ENCODE results near the gene TTC7B. TPM values are rescaled to one million over a fixed set of nuclear protein-coding genes. Genes with fewer than 3 reads are reported as not detected.

TTC7B gene
- total RNA-seq, 4 donors from 2014 or later: 31.0 to 49.7 (median 45.1) TPM

DNA sequence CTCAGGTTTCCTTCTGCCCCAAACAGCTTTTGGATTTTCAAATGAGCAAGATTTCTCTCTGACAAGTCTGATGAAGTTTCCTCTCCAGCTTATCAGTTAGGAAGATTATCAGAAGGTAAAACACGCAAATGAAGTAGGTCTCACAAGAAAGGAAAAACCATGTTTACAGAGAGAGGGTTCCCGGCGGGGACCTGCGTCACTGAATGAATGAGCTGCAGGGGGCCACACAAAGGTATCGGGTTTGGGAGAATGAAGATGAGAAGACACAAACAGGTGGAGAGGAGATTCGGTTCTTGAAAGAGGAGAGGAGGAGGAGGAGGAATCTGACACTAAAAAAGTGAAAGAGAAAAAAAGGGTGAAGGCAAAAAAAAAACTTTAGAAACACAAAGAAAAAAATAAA, 210.8 kb downstream of the TTC7B start:
- TF ChIP-seq, protein P1, sequence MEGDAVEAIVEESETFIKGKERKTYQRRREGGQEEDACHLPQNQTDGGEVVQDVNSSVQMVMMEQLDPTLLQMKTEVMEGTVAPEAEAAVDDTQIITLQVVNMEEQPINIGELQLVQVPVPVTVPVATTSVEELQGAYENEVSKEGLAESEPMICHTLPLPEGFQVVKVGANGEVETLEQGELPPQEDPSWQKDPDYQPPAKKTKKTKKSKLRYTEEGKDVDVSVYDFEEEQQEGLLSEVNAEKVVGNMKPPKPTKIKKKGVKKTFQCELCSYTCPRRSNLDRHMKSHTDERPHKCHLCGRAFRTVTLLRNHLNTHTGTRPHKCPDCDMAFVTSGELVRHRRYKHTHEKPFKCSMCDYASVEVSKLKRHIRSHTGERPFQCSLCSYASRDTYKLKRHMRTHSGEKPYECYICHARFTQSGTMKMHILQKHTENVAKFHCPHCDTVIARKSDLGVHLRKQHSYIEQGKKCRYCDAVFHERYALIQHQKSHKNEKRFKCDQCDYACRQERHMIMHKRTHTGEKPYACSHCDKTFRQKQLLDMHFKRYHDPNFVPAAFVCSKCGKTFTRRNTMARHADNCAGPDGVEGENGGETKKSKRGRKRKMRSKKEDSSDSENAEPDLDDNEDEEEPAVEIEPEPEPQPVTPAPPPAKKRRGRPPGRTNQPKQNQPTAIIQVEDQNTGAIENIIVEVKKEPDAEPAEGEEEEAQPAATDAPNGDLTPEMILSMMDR (IDR thresholded peaks at IDR 0.05; ENCODE audit: low read depth): no peak

DNA sequence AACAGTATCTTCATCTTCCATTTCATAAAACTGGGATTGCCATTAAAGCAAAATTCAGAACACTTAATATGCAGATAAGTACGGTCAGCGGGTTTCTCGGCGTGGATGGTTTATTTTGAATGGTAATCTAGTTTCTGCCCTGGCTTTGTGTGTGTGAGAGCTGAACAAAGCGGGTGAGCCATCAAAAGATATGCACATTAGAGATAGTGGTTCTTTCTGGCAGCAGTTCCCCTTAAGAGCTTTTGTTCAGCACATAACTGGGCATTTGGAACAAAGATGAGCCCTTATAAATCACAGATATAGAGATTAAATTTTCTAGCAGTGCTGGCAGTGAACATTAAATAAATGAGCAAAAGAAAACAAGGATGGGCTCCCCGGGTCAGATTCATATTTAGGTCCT, 211.9 kb downstream of the TTC7B start:
- TF ChIP-seq, protein P1 (IDR thresholded peaks at IDR 0.05; ENCODE audit: low read depth): no peak

DNA sequence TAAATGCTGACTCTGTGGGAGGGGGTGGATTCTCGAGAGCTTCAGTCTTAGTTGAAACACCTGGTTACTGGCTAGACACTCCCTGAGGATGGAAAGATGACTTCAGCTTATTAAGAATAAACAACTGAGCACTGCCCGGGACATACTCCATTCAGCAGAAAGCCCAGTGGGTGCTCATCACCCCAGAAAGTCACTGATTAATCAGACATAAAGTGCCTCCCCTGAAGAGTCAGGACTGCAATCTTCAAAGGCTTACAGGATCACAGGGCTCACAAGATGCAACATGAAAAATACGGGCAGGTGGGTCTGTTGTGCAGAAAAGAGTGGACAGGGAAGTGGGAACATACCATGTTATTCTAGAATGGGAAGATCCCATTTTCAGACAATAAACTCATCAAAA, 212.4 kb downstream of the TTC7B start:
- TF ChIP-seq, protein P1 (IDR thresholded peaks at IDR 0.05; ENCODE audit: low read depth): no peak

GRCh38 chr14:90603336-90603735, 212.9 kb downstream of the TTC7B start:
- TF ChIP-seq, protein P1 (IDR thresholded peaks at IDR 0.05; ENCODE audit: low read depth): no peak

DNA sequence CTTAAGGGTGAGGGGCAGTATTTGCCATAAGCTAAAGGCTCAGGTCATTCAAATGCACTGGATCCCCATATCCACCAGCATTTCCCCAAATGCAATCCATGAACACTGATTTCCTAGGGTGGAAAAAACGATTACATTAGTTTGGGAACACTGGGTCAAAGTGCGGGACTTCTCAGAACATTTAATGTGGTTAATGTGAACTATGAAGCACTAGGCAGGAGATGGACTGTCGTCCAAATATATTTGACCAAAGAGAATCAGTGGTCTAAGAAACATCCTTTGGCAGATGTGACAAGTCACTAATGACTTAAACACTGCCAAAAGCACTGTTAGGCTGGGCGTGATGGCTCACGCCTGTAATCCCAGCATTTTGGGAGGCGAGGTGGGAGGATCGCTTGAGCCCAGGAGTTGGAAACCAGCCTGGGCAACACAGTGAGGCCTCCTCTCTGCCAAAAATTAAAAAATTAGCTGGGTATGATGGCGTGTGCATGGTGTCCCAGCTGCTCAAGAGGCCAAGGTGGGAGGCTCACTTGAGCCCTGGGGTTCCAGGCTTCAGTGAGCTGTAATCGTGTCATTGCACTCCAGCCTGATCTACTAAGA, 214.0 kb downstream of the TTC7B start:
- TF ChIP-seq, protein P1 (IDR thresholded peaks at IDR 0.05; ENCODE audit: low read depth): no peak

- TF ChIP-seq, protein P1 (IDR thresholded peaks at IDR 0.05; ENCODE audit: low read depth): no peak
Observed at GRCh38 chr14:90601563-90601962, 214.7 kb downstream of the TTC7B start.

GRCh38 chr14:90600619-90601018, 215.6 kb downstream of the TTC7B start:
- TF ChIP-seq, protein P1 (IDR thresholded peaks at IDR 0.05; ENCODE audit: low read depth): no peak

Data from subcutaneous adipose tissue (tissue), 4 donors.